Progenitor cell of endocrine pancreas (in vitro differentiated cells): ENCODE results near the gene USP22. TPM values are rescaled to one million over a fixed set of nuclear protein-coding genes. Genes with fewer than 3 reads are reported as not detected.

Experiments
- DNase-seq: peaks from one replicate; pipeline ENCODE4 v3.0.0; 2021; ENCODE audit warnings: low spot score; ENCODE audit not compliant: unreplicated experiment
- H3K27ac Mint-ChIP-seq: 2 replicates; pipeline ENCODE4 v1.8.0; 2021; ENCODE audit warnings: mild to moderate bottlenecking, moderate library complexity, mixed read lengths
- H3K27me3 Mint-ChIP-seq: 2 replicates; pipeline ENCODE4 v1.8.0; 2021; ENCODE audit warnings: mixed read lengths
- H3K36me3 Mint-ChIP-seq: 2 replicates; pipeline ENCODE4 v1.8.0; 2022; ENCODE audit warnings: mixed read lengths; ENCODE audit not compliant: insufficient read depth
- H3K4me1 Mint-ChIP-seq: 2 replicates; pipeline ENCODE4 v1.8.0; 2021; ENCODE audit warnings: low read depth, mixed read lengths
- H3K4me3 Mint-ChIP-seq: 2 replicates; pipeline ENCODE4 v1.8.0; 2021; ENCODE audit warnings: low read depth, mild to moderate bottlenecking, moderate library complexity, mixed read lengths
- H3K9me3 Mint-ChIP-seq: 2 replicates; pipeline ENCODE4 v1.8.0; 2021; ENCODE audit warnings: low read depth, mixed read lengths
- total RNA-seq: library from RNA; stranded (reverse); gene quantifications from 2 replicates; pipeline ENCODE4 v1.2.1, GENCODE V29; 2021
- TF ChIP-seq, protein P1 (sequence below): fragments of 200-600 bp; sonication (generic); IDR thresholded peaks from one replicate; pipeline ENCODE4 v1.5.0; 2021; ENCODE audit warnings: antibody characterized with exemption, mild to moderate bottlenecking; ENCODE audit not compliant: unreplicated experiment

USP22 gene
- total RNA-seq, 1 donor from 2014 or later, result 368 TPM

DNA sequence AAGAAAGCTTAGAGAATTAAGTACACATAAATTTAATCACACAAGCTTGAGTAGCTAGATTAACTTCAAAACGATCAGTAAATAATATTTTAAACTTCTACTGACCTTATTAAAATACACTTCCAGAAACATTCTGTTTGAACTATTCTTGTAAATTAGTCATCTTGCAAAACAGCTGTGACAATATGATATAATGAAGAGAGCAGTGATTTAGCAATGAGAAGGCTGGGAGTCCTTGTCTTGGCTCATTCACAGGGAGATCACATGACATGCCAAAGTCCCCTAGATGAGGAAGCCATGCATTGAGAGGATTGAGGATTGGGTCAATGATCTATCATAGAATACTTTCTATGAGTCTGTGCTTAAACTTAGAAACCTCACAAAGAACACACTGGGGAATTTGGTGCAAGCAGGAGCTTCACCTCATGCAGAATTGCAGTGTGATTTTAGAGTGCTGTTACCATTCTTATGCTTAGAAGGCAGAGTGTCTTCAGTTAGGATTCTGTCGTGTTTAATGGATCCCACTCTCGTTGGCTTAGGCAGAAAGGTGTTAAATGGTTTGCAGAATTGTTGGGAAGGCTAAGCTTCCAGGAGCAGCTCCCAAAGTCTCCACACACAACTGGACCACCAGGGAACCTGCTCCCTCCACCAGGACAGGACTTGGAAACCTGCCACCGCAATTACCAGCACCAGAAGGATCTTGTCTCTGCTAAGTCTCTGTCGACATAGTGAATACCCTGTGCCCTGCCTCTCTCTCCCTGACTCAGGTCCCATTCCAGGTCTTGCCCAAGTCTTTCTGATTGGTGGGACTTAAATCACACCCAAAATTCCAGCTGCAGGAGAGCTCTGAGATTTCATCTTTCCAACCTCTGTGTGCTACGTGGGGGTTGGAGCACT, 87.1 kb downstream of the USP22 start:
- H3K36me3 Mint-ChIP-seq, result peaks cover 19% of the 10 kb centered on the region
- H3K4me3 Mint-ChIP-seq, result no peak overlapping the region
- H3K27ac Mint-ChIP-seq, result no peak overlapping the region
- TF ChIP-seq, protein P1, sequence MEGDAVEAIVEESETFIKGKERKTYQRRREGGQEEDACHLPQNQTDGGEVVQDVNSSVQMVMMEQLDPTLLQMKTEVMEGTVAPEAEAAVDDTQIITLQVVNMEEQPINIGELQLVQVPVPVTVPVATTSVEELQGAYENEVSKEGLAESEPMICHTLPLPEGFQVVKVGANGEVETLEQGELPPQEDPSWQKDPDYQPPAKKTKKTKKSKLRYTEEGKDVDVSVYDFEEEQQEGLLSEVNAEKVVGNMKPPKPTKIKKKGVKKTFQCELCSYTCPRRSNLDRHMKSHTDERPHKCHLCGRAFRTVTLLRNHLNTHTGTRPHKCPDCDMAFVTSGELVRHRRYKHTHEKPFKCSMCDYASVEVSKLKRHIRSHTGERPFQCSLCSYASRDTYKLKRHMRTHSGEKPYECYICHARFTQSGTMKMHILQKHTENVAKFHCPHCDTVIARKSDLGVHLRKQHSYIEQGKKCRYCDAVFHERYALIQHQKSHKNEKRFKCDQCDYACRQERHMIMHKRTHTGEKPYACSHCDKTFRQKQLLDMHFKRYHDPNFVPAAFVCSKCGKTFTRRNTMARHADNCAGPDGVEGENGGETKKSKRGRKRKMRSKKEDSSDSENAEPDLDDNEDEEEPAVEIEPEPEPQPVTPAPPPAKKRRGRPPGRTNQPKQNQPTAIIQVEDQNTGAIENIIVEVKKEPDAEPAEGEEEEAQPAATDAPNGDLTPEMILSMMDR, result no peak
- H3K4me1 Mint-ChIP-seq, result peaks cover 1% of the 10 kb centered on the region
- no peaks in the 10 kb centered on the region for H3K27me3 Mint-ChIP-seq
- H3K9me3 Mint-ChIP-seq, result no peaks in the 10 kb centered on the region
- no peak for DNase-seq

DNA sequence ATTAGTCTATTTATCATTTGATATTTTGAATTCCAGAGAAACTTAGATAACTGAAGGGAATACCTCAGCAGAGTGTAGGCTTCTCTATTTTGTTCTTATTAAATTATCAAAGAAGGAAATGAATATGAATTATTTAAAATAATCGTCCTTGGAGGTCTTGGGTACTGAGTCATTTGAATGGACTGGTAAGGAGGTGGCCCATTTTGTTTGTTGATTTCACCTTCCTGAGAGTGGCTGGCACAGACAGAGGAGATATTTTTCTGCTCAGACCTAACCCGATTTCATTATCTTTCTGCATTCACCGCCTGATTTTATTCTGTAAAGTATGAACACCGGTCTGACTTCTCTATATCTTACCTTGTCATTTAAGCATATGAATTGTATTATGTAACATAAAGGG, 88.0 kb downstream of the USP22 start:
- peaks cover 19% of the 10 kb centered on the region for H3K36me3 Mint-ChIP-seq

DNA sequence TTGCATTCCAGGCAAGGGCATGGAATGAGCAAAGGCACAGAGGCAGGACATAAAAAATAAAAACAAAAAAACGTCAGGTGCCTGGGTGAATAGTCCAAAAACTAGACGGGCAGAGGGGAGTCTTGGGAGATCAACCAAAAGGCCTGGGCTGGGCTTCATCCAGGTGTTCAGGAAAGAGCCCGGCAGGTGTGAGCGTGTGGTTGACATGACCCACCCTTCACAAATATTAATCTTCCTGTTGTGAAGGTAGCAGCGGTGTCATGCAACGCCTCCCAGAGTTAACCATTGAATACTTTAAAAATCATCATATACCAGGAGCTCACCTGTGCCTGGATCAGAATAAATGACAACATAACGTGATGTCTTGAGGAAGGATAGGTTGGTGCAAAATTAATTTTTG, 90.6 kb downstream of the USP22 start:
- peaks cover 1% of the 10 kb centered on the region for H3K4me1 Mint-ChIP-seq
- H3K36me3 Mint-ChIP-seq, result peaks cover 8% of the 10 kb centered on the region
- H3K27me3 Mint-ChIP-seq, result no peaks in the 10 kb centered on the region
- H3K9me3 Mint-ChIP-seq, result no peaks in the 10 kb centered on the region
- TF ChIP-seq, protein P1, result no peak
- no peak for DNase-seq
- no peak overlapping the region for H3K4me3 Mint-ChIP-seq
- H3K27ac Mint-ChIP-seq, result no peak overlapping the region

More for the DNA sequence above, 88.0 kb downstream of the USP22 start:
- H3K27ac Mint-ChIP-seq, result no peak overlapping the region
- no peaks in the 10 kb centered on the region for H3K27me3 Mint-ChIP-seq
- H3K4me1 Mint-ChIP-seq, result peaks cover 1% of the 10 kb centered on the region
- no peaks in the 10 kb centered on the region for H3K9me3 Mint-ChIP-seq
- TF ChIP-seq, protein P1, result no peak
- no peak overlapping the region for H3K4me3 Mint-ChIP-seq
- no peak for DNase-seq

Other genes with a start within 250 kb of the USP22 start
- 18.0 and 19.9 TPM in 2 replicates for gene DHRS7B, start 84.0 kb upstream of the USP22 start, total RNA-seq
- 22.2 and 22.6 TPM in 2 replicates for gene TMEM11, start 171.2 kb upstream of the USP22 start, total RNA-seq
- gene NATD1, start 210.4 kb upstream of the USP22 start, total RNA-seq, result 13.5 TPM in 2 replicates
- gene MAP2K3, start 241.7 kb upstream of the USP22 start, total RNA-seq, result 24.7 and 26.2 TPM in 2 replicates